HG03097 (cell line): ENCODE results near the gene GH1.
"Not testable (repeated sequence)": the region's sequence is repeated elsewhere in the genome, so short reads cannot be mapped to it uniquely, and the experiment has no call there.

Source experiments
- ATAC-seq: cut with Tn5 transposase; IDR thresholded peaks from one replicate; pipeline ENCODE4 v1.9.1; 2021; ENCODE audit not compliant: unreplicated experiment, low FRiP score

GH1 gene

GRCh38 chr17:63928172-63928666, 9.6 kb upstream of the GH1 start:
- no peak for ATAC-seq

GRCh38 chr17:63927464-63928171, 9.0 kb upstream of the GH1 start:
- no peak for ATAC-seq

GRCh38 chr17:63926164-63926563, 7.5 kb upstream of the GH1 start:
- ATAC-seq: no peak

- ATAC-seq: no peak
Measured at GRCh38 chr17:63925615-63926014, 7.0 kb upstream of the GH1 start.

GRCh38 chr17:63922402-63922801, 3.8 kb upstream of the GH1 start:
- ATAC-seq: not testable (repeated sequence)

GRCh38 chr17:63920779-63921178, 2.1 kb upstream of the GH1 start:
- ATAC-seq: not testable (repeated sequence)

- ATAC-seq: not testable (repeated sequence)
Measured at GRCh38 chr17:63920050-63920449, 1.4 kb upstream of the GH1 start.

- ATAC-seq: no peak
Measured at GRCh38 chr17:63919311-63919723, 678 bp upstream of the GH1 start.

- ATAC-seq: no peak
Measured at GRCh38 chr17:63918305-63918704, 334 bp downstream of the GH1 start.

- ATAC-seq: no peak
Measured at GRCh38 chr17:63917646-63918045, 993 bp downstream of the GH1 start.

GRCh38 chr17:63917206-63917605, 1.4 kb downstream of the GH1 start:
- ATAC-seq: not testable (repeated sequence)

GRCh38 chr17:63916566-63917185, 2.0 kb downstream of the GH1 start:
- ATAC-seq: no peak

GRCh38 chr17:63915753-63916152, 2.9 kb downstream of the GH1 start:
- not testable (repeated sequence) for ATAC-seq

- ATAC-seq: no peak
Measured at GRCh38 chr17:63914471-63914870, 4.2 kb downstream of the GH1 start.

GRCh38 chr17:63911657-63912100, 7.0 kb downstream of the GH1 start:
- ATAC-seq: no peak

GRCh38 chr17:63911041-63911635, 7.5 kb downstream of the GH1 start, which contains the start of gene CSHL1:
CSHL1 (minus strand) TSS chr17:63911258; CDS start chr17:63911196, 62 bp downstream.
- ATAC-seq: no peak

GRCh38 chr17:63910096-63910495, 8.5 kb downstream of the GH1 start:
- ATAC-seq: no peak

- ATAC-seq: not testable (repeated sequence)
Measured at GRCh38 chr17:63909586-63909985, 9.1 kb downstream of the GH1 start.

- not testable (repeated sequence) for ATAC-seq
Measured at GRCh38 chr17:63907161-63907778, 11.4 kb downstream of the GH1 start.

- ATAC-seq: not testable (repeated sequence)
Measured at GRCh38 chr17:63904796-63905195, 13.8 kb downstream of the GH1 start.

GRCh38 chr17:63903787-63904201, 14.8 kb downstream of the GH1 start:
- ATAC-seq: not testable (repeated sequence)
